Omental fat pad (tissue), 4 donors: ENCODE data around the gene GALNT16. TPM values are rescaled to one million over a fixed set of nuclear protein-coding genes. Genes with fewer than 3 reads are reported as not detected.

ENCODE experiments used
- ATAC-seq: fragments of 150-250 bp; one replicate; pipeline ENCODE4 v1.9.1; 2016; ENCODE audit warnings: mild to moderate bottlenecking, moderate library complexity; ENCODE audit not compliant: low FRiP score
- DNase-seq: peaks from one replicate; pipeline ENCODE4 v3.0.0-alpha.2; 2019; ENCODE audit warnings: low spot score
- total RNA-seq, 4 donors: library from RNA; depleted of rRNA; stranded (reverse); fragments of >200 nt; gene quantifications; one replicate each; pipeline ENCODE4 v1.1.0, GENCODE V29; 2016
- TF ChIP-seq, protein P1 (sequence below), 3 donors: fragments of 450-650 bp; IDR thresholded peaks; one replicate each; pipeline ENCODE4 v1.5.1; 2016 to 2017; ENCODE audit warnings: antibody characterized with exemption in 3 of 3, mild to moderate bottlenecking in 3 of 3, moderate library complexity in 2 of 3

The GALNT16 gene
- total RNA-seq, 4 donors from 2014 or later = 6.5 to 18.3 (median 8.1) TPM

DNA sequence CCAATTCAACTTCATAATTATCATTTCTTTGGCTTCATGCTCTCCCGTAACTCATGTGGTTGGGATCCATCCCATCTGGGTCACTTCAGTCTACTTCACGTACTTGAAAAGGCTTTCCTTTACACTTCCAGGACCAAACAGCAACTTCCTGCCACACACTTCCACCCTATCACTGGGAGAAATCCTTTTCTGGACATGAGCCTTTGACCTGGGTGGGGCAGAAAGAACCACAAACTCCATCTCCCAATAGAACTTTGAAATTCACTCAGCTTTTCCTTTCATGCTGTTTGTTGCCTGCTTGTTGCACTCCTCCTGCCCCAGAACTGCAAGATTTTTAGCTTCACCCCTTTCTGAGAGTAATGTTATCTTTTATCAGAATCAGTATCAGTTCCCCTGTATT lies 18.4 kb upstream of the GALNT16 start:
- no peak for DNase-seq
- TF ChIP-seq, protein P1, sequence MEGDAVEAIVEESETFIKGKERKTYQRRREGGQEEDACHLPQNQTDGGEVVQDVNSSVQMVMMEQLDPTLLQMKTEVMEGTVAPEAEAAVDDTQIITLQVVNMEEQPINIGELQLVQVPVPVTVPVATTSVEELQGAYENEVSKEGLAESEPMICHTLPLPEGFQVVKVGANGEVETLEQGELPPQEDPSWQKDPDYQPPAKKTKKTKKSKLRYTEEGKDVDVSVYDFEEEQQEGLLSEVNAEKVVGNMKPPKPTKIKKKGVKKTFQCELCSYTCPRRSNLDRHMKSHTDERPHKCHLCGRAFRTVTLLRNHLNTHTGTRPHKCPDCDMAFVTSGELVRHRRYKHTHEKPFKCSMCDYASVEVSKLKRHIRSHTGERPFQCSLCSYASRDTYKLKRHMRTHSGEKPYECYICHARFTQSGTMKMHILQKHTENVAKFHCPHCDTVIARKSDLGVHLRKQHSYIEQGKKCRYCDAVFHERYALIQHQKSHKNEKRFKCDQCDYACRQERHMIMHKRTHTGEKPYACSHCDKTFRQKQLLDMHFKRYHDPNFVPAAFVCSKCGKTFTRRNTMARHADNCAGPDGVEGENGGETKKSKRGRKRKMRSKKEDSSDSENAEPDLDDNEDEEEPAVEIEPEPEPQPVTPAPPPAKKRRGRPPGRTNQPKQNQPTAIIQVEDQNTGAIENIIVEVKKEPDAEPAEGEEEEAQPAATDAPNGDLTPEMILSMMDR (IDR thresholded peaks at IDR 0.05) = no peak
- no peak for ATAC-seq

DNA sequence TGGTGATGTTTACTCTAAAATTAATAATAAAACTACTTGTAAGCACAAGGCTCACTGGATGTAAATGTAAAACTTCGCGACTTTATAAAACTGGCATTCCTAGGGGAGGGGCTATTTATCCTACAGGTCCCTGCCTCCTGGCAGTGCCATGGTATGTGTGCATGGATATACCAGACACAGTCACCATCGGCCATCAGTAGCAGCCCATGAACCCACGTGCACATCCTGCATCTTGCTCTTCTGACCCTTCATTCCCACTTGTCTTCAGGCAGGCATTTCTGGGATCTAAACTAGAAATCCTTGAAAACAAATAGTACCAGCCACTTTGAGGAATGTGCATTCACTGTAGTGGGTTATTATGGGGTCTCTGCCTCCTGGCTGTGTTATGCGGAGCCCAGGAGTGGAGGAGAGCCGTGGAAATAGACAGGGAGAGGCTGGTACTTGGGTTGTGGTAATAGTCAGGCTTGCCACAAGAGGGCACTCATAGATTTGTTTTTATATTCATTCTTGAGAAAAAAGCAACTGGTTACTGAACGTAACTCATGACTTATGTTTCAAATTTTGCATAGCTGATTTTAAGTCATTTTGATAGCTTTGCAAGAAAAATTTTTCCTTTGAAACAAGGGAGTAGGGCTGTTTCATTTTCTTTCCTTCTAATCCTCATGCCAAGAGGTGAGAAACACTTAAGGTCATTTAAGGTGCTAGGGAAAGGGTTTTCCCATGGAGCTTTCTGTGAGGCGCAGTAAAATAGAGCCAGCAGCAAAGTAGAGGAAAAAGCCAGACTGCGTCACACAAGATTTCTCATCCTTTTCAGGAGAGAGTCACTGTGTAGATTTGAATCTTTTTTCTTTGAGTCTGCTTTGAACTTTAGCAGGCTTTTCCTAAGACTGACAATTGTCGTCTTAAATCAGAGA lies 17.4 kb upstream of the GALNT16 start:
- peak; percentile 58 for DNase-seq
- TF ChIP-seq, protein P1 (IDR thresholded peaks at IDR 0.05) = peak in 1 of 3 donors; percentile 67
- peak; percentile 78 for ATAC-seq

DNA sequence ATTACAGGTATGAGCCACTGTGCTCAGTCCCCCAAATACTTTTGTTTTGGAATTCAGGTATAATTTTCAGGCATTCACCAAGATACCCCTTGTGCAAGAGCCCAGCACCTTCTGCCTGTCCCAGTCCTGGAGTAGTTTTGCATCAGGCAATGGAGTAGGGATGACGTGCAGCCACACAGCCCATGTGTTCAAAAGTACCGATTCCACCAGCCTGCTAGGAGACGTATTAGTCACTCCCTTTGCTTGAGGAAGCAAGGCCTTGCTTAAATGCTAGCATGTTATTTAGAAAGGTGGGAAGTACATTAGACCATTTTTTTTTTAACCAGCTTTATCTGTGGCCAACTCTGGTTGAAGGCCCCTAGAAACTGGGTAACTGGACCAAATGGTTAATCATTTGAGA lies 15.0 kb upstream of the GALNT16 start:
- TF ChIP-seq, protein P1 (IDR thresholded peaks at IDR 0.05) = no peak
- no peak for DNase-seq
- ATAC-seq = no peak

DNA sequence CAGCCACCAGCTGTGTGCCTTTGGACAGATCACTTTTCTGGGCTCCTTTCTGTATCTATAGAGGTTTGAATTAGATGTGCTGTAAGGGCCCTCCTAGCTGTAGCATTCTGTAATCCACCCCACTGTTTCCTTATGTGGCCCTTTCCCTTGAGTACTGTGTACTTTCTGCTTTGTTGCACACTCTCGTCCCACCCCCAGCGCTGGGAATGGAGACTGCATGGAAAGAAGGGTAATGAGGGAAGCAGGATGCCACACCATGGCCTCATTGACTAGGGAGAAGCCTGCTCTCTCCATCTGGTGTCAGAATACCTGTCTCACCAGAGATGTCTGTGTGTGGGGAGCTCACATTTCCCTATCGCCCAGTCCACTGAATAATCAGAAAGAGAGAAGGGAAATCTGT lies 13.6 kb upstream of the GALNT16 start:
- TF ChIP-seq, protein P1 (IDR thresholded peaks at IDR 0.05) = no peak
- ATAC-seq (no peak), DNase-seq (no peak)

DNA sequence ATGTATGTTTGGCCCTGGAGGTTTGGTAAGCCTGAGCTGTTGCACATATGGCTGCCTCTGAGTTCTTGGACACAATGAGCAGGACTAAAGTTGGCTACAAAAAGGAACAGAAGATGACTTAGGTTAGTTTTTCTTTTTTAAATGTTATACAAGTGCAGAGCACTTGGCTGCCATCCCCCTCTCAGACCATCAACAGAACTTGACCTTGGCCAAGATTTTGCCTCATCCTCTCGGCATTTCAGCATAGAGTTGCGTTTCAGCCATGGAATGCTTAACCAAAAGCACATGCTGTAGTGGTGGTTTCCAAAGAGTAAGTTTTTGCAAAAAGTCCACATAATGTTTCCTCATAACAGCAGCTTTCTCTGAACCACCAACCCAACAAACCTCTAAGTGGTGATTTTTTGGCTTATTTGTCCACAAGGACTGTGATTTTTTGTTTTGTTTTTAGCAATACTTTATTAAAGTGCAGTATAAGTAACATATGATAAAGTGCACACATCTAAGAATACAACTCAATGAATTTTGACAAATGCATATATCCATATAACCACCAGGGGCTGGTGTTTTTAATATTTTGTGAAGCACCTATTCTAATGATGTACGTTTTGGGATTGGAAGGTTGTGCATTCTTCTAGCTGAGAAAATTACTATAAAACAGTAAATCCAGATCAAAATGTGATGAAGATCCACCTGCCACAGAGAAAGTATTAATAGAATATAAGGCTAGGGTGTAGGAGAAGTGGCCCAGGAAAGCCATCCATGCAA lies 12.1 kb upstream of the GALNT16 start:
- ATAC-seq = peak; percentile 76
- DNase-seq = no peak
- TF ChIP-seq, protein P1 (IDR thresholded peaks at IDR 0.05) = no peak

DNA sequence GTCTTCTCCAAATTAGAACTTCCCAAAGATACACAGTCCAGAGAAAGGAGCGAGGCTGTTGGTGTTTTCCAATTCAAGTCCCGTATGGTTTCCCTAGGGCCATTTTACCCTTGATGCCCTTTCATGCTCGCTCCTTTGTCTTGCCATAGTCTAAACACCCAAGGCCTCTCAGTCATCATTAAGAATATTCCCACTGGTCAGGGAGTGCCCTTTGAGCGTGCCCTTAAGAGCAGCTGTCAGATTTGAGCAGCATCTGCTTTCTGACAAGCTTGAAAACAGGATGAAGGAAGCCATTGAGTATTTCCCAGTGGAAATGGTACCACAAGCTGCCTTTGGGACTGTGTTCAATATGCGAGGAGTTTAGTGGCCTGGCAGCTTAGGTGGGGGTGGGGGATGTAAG lies 10.4 kb upstream of the GALNT16 start:
- TF ChIP-seq, protein P1 (IDR thresholded peaks at IDR 0.05) = no peak
- ATAC-seq (no peak), DNase-seq (no peak)
